ENCODE data around the gene MACROD2.
A peak's percentile ranks its signal among the peaks of the same experiment; 100 is the strongest.

MACROD2 gene

DNA sequence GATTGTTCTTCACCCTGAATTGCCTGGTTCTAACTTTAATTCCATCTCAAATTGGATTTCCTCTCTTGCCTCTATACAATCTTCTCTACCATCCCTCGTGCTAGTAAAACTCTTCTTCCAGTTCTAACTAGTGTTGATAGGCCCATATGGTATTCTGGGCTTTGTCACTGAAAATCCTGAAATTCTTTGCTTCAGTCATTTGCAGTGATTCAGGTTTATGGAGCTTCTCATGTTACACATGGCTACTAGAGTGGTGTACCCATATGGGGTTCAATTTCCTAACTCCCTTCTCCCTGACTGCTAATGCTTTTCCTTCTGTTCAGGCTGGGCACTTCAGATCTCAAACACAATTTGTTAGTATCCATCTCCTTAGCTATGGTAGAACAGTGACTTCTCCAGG lies 1621.3 kb downstream of the MACROD2 start:
- TF ChIP-seq, protein P1, sequence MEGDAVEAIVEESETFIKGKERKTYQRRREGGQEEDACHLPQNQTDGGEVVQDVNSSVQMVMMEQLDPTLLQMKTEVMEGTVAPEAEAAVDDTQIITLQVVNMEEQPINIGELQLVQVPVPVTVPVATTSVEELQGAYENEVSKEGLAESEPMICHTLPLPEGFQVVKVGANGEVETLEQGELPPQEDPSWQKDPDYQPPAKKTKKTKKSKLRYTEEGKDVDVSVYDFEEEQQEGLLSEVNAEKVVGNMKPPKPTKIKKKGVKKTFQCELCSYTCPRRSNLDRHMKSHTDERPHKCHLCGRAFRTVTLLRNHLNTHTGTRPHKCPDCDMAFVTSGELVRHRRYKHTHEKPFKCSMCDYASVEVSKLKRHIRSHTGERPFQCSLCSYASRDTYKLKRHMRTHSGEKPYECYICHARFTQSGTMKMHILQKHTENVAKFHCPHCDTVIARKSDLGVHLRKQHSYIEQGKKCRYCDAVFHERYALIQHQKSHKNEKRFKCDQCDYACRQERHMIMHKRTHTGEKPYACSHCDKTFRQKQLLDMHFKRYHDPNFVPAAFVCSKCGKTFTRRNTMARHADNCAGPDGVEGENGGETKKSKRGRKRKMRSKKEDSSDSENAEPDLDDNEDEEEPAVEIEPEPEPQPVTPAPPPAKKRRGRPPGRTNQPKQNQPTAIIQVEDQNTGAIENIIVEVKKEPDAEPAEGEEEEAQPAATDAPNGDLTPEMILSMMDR (conservative IDR thresholded peaks at IDR 0.05; ENCODE audit: low read length): no peak
- peak; percentile 11 for DNase-seq (ENCODE audit: low read depth)

DNA sequence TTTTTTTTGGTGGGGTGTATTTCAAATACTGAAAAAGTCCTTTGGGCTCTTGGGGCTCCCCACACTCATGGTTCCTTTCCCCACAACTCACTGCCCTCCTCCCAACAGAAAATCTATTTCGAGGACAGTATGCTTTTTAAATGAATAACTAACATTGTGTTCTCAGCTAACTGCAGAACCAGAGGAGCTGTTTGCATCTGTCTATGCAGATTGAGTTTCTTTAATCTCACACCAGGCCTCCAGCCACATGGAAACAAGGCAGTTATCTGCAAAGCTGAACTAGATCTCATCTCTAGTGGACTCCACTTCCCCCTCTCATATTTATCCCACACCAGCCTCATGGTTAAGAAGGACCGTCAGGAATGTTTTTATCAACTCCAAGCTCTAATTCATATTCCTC lies 1622.8 kb downstream of the MACROD2 start:
- TF ChIP-seq, protein P1 (conservative IDR thresholded peaks at IDR 0.05; ENCODE audit: low read length): no peak
- no peak for DNase-seq (ENCODE audit: low read depth)
- H3K4me3 ChIP-seq (ENCODE audit: low read length): no peak overlapping the region

More for the DNA sequence above, 1621.3 kb downstream of the MACROD2 start:
- no peak overlapping the region for H3K4me3 ChIP-seq (ENCODE audit: low read length)

DNA sequence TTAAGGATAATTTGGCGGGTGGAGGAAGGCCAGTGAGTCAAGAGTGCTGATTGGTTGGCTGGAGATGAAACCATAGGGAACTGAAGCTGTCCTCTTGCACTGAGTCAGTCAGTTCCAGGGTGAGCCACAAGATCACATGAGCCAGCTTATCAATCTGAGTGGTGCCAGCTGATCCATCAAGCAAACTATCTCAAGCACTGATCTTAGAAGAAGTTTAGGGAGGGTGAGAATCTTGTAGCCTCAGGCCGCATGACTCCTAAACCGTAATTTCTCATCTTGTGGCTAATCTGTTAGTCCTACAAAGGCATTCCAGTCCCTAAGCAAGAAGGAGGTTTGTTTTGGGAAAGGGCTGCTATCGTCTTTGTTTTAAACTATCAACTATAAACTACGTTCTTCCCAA lies 1623.6 kb downstream of the MACROD2 start:
- TF ChIP-seq, protein P1 (conservative IDR thresholded peaks at IDR 0.05; ENCODE audit: low read length): no peak
- no peak for DNase-seq (ENCODE audit: low read depth)
- H3K4me3 ChIP-seq (ENCODE audit: low read length): no peak overlapping the region

DNA sequence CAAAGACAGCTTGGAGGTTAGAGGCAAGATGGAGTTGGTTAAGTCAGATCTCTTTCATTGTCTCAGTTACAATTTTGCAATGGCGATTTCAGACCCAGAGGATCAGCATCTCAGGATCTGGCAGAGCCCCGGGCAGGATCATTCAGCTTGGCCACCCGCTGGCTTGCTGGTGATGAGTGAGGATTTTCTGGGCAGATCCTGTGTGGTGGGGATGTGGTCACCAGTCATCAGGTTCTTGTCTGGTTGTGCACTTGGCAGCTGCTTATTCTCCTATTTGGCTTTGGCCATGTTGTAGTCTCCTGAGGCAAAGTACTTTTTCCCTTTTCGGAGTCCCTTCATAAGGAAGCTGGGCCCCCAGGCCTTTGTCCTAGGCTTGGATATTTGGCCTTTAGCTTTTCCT lies 1624.0 kb downstream of the MACROD2 start:
- H3K4me3 ChIP-seq (ENCODE audit: low read length): no peak overlapping the region
- TF ChIP-seq, protein P1 (conservative IDR thresholded peaks at IDR 0.05; ENCODE audit: low read length): no peak
- DNase-seq (ENCODE audit: low read depth): no peak

DNA sequence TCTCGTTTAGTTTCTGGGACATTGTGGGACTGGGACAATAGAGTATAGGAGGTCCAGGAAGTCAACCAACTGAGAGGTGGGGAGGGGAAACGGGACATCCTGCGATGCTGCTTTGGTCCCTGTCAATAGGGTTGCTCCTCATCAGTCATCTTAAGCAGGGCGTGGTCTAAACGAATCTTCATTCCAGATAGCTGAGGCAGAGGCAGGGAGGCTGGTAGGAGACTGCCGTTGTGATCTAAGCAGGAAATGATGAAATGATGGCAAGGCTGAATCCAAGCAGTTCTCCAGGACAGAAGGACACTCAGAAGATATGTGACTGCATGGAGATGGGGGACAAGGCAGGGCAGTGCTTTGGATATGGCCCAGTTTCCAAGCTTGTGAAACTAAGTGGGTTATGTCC lies 1624.5 kb downstream of the MACROD2 start:
- TF ChIP-seq, protein P1 (conservative IDR thresholded peaks at IDR 0.05; ENCODE audit: low read length): no peak
- H3K4me3 ChIP-seq (ENCODE audit: low read length): no peak overlapping the region
- DNase-seq (ENCODE audit: low read depth): no peak

DNA sequence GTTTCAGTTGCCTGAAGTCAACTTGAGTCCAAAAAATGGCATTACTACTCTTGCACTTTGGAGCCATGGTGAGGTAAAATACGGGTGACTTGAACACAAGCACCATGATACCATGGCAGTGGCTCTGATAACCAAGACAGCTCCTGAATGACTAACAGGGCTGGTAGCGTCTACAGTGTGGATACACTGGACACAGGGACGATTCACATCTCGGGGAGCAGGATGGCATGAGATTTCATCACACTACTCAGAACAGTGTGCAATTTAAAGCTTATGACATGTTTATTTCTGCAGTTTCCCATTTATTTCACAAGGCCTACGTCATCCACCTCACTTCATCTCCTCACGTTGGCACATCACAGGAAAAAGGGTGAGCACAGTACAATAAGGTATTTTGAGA lies 1627.1 kb downstream of the MACROD2 start:
- TF ChIP-seq, protein P1 (conservative IDR thresholded peaks at IDR 0.05; ENCODE audit: low read length): no peak
- no peak overlapping the region for H3K4me3 ChIP-seq (ENCODE audit: low read length)
- no peak for DNase-seq (ENCODE audit: low read depth)

DNA sequence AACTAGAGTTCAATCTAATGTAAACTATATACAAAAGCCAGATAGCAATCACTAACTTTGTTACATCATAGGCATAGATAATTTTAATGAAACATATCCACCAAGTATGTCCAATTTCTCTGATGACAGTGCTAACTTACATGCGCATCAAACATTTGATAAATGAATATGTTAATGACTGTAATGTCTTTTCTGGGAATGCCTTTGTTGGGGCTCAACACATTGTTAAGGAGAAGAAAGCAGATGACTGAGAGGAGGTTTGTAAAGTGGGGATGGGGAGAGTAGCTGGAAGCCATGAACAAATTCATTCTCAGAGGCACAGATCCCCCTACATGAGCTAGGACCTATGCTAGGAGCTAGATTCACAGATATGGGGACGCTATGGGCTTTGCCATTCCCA lies 1627.9 kb downstream of the MACROD2 start:
- H3K4me3 ChIP-seq (ENCODE audit: low read length): no peak overlapping the region
- DNase-seq (ENCODE audit: low read depth): no peak
- TF ChIP-seq, protein P1 (conservative IDR thresholded peaks at IDR 0.05; ENCODE audit: low read length): no peak
